Neural crest cell (in vitro differentiated cells): ENCODE data around the gene IMP4. TPM values are rescaled to one million over a fixed set of nuclear protein-coding genes. Genes with fewer than 3 reads are reported as not detected.
A peak's percentile ranks its signal among the peaks of the same experiment; 100 is the strongest.

Source experiments
- DNase-seq: peaks from one replicate; pipeline ENCODE4 v3.0.0; 2021; ENCODE audit warnings: low read depth, mixed read lengths, low spot score
- H3K27ac Mint-ChIP-seq: one replicate; pipeline ENCODE4 v1.8.0; 2021; ENCODE audit warnings: mild to moderate bottlenecking, mixed read lengths; ENCODE audit not compliant: unreplicated experiment
- H3K27me3 Mint-ChIP-seq: 2 replicates; pipeline ENCODE4 v1.8.0; 2021; ENCODE audit warnings: low read depth, mild to moderate bottlenecking, mixed read lengths
- H3K36me3 Mint-ChIP-seq: 2 replicates; pipeline ENCODE4 v1.8.0; 2021; ENCODE audit warnings: low read depth, mild to moderate bottlenecking, mixed read lengths
- H3K4me1 Mint-ChIP-seq: 2 replicates; pipeline ENCODE4 v1.8.0; 2021; ENCODE audit warnings: mixed read lengths
- H3K4me3 Mint-ChIP-seq: one replicate; pipeline ENCODE4 v1.8.0; 2021; ENCODE audit warnings: mild to moderate bottlenecking, mixed read lengths
- H3K9me3 Mint-ChIP-seq: 2 replicates; pipeline ENCODE4 v1.8.0; 2021; ENCODE audit warnings: mixed read lengths
- total RNA-seq: library from RNA; stranded (reverse); gene quantifications from 2 replicates; pipeline ENCODE4 v1.2.1, GENCODE V29; 2021
- TF ChIP-seq, protein P1 (sequence below): fragments of 200-600 bp; sonication (generic); conservative IDR thresholded peaks from 2 replicates; pipeline ENCODE4 v1.5.0; 2021; ENCODE audit warnings: antibody characterized with exemption, mild to moderate bottlenecking

Gene IMP4
- total RNA-seq, 1 donor from 2014 or later, result 62.1 TPM

DNA sequence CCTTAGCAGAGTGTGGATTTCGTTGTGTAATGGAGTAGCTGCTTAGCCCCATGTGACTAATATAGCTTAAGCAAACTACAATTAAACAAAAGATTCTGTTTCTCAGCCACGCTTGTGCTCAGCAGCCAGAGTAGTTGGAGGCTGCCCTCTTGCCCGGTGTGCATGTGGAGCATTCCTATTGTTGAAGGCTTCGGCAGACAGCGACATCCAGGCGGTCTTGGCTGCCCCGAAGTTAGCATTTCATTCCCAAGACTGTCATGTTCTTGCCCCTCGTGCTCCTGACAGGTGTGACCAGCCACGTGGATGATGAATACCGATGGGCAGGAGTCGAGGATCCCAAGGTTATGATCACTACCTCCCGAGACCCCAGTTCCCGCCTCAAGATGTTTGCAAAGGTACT is 2.4 kb downstream of the IMP4 start:
- Mint-ChIP-seq H3K9me3 (no peaks in the 10 kb centered on the region), H3K4me1 (peaks cover 15% of the 10 kb centered on the region), H3K27ac (no peak overlapping the region), H3K36me3 (peaks cover 16% of the 10 kb centered on the region), H3K27me3 (no peaks in the 10 kb centered on the region), H3K4me3 (peak overlapping the region; percentile 98)
- TF ChIP-seq, protein P1, sequence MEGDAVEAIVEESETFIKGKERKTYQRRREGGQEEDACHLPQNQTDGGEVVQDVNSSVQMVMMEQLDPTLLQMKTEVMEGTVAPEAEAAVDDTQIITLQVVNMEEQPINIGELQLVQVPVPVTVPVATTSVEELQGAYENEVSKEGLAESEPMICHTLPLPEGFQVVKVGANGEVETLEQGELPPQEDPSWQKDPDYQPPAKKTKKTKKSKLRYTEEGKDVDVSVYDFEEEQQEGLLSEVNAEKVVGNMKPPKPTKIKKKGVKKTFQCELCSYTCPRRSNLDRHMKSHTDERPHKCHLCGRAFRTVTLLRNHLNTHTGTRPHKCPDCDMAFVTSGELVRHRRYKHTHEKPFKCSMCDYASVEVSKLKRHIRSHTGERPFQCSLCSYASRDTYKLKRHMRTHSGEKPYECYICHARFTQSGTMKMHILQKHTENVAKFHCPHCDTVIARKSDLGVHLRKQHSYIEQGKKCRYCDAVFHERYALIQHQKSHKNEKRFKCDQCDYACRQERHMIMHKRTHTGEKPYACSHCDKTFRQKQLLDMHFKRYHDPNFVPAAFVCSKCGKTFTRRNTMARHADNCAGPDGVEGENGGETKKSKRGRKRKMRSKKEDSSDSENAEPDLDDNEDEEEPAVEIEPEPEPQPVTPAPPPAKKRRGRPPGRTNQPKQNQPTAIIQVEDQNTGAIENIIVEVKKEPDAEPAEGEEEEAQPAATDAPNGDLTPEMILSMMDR, result no peak
- DNase-seq, result no peak

DNA sequence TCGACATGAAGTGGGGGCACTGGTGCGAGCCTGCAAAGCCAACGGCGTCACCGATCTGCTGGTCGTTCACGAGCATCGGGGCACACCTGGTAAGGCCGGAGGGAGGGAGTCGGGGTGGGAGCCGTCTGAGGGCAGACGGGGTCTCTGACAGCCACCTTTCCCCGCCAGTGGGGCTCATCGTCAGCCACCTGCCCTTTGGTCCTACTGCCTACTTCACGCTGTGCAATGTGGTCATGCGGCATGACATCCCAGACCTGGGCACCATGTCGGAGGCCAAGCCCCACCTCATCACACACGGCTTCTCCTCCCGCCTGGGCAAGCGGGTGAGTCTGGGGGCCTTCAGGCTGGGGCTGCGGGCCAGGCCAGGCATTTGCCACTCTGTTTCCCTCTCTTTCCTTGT is 2.9 kb downstream of the IMP4 start:
- H3K9me3 Mint-ChIP-seq, result no peaks in the 10 kb centered on the region
- TF ChIP-seq, protein P1, result no peak
- peaks cover 15% of the 10 kb centered on the region for H3K4me1 Mint-ChIP-seq
- DNase-seq, result no peak
- no peaks in the 10 kb centered on the region for H3K27me3 Mint-ChIP-seq
- H3K27ac Mint-ChIP-seq, result no peak overlapping the region
- peak overlapping the region; percentile 66 for H3K4me3 Mint-ChIP-seq
- H3K36me3 Mint-ChIP-seq, result peaks cover 16% of the 10 kb centered on the region

DNA sequence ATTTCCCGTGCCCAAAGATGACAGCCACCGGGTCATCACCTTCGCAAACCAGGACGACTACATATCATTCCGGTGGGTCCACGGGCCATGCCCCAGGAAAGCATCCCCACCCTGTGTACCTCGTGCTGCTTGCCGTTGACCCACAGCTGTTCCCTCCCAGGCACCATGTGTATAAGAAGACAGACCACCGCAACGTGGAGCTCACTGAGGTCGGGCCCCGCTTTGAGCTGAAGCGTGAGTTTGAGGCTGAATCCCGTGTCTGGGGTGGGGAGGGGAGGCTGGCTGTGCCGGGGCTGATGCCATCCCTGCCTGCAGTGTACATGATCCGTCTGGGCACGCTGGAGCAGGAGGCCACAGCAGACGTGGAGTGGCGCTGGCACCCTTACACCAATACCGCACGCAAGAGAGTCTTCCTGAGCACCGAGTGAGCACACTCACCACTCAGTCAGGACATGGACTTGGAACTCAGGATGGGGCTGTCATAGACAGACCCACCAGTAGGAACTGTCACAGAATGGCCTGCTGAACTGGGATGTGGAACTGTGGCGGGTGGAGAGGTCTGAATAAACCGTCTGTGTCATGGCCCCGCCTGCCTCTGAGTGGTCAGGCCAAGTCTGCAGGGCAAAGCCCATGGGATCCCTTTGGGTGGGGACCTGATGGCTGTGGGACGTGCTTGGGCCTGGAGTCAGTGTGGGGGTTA is 3.5 kb downstream of the IMP4 start:
- DNase-seq, result no peak
- Mint-ChIP-seq H3K27ac (no peak overlapping the region), H3K27me3 (no peaks in the 10 kb centered on the region), H3K9me3 (no peaks in the 10 kb centered on the region), H3K4me1 (peaks cover 12% of the 10 kb centered on the region), H3K36me3 (peaks cover 16% of the 10 kb centered on the region), H3K4me3 (peak overlapping the region; percentile 66)
- TF ChIP-seq, protein P1, result no peak

DNA sequence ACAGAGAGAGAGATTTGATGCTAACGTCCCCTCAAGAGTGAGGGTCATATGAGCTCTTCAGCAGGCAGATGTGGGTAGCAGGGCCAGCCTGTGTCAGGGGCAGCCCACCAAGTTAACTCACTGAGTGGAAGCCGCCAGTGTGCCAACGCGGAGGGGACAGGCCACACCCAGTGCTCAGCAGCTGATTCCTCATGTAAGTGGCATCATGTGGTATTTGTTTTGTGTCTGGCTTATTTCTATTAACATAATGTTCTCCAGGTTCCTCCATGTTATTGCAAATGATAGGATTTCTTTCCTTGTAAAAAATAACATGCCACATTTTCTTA is 4.0 kb downstream of the IMP4 start:
- no peaks in the 10 kb centered on the region for H3K27me3 Mint-ChIP-seq
- peaks cover 14% of the 10 kb centered on the region for H3K4me1 Mint-ChIP-seq
- peaks cover 16% of the 10 kb centered on the region for H3K36me3 Mint-ChIP-seq
- DNase-seq, result no peak
- H3K9me3 Mint-ChIP-seq, result no peaks in the 10 kb centered on the region
- TF ChIP-seq, protein P1, result no peak
- H3K4me3 Mint-ChIP-seq, result peak overlapping the region; percentile 66
- no peak overlapping the region for H3K27ac Mint-ChIP-seq

DNA sequence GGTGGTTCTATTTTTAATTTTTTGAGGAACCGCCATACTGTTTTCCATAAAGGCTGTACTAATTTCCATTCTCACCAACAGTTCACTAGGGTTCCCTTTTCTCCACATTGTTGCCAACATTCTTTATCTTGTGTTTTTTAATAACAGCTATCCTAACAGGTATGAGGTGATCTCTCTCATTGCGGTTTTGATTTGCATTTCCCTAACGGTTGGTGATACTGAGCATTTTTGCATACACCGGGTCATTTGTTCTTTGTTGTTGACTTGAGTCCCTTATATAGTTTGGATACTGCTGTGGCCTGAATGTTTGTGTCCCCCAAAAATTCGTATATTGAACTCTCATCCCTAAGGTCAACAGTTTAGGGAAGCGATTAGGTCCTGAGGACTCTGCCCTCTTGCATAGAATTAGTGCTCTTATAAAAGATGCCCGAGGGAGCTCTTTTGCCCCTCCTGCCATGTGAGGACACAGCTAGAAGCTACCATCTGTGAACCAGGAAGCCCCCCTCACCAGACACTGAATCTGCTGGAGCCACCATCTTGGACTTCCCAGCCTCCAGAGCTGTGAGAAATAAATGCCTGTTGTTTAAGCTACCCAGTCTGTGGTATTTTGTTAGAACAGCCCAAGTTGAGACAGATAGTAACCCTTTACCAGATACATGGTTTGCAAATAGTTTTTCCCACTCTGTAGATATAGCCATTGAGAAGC is 4.7 kb downstream of the IMP4 start:
- peak overlapping the region; percentile 18 for H3K4me3 Mint-ChIP-seq
- no peaks in the 10 kb centered on the region for H3K27me3 Mint-ChIP-seq
- H3K9me3 Mint-ChIP-seq, result no peaks in the 10 kb centered on the region
- H3K36me3 Mint-ChIP-seq, result peaks cover 16% of the 10 kb centered on the region
- H3K27ac Mint-ChIP-seq, result no peak overlapping the region
- no peak for DNase-seq
- H3K4me1 Mint-ChIP-seq, result peaks cover 17% of the 10 kb centered on the region
- TF ChIP-seq, protein P1, result no peak
